ENCODE results near the gene TLK1.
"Not testable (repeated sequence)": the region's sequence is repeated elsewhere in the genome, so short reads cannot be mapped to it uniquely, and the experiment has no call there.

The TLK1 gene

GRCh38 chr2:171146071-171146470, 14.6 kb downstream of the TLK1 start:
- in situ Hi-C loops (cut with MboI; ENCODE audit: low sequenced_read_pairs): no loop called here

DNA sequence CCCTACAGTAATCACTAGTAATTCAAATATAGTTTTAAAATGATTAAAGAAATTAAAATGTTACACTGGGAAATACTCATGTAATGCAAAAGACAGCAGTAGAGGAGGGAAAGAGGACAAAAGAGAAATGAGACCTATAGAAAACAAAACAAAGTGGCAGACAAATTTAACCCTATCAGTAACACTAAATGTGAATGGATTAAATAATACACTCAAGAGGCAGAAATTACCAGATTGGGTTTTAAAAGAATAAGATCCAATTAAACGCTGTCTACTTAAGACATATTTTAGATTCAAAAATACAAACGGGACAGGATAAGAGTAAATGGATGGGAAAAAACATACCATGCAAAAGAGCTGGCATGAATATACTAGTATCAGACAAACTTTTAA, 17.0 kb downstream of the TLK1 start:
- in situ Hi-C loops (cut with MboI; ENCODE audit: low sequenced_read_pairs): no loop called here

- in situ Hi-C loops (cut with MboI; ENCODE audit: low sequenced_read_pairs): no loop called here
Observed at GRCh38 chr2:171142398-171142797, 18.3 kb downstream of the TLK1 start.

DNA sequence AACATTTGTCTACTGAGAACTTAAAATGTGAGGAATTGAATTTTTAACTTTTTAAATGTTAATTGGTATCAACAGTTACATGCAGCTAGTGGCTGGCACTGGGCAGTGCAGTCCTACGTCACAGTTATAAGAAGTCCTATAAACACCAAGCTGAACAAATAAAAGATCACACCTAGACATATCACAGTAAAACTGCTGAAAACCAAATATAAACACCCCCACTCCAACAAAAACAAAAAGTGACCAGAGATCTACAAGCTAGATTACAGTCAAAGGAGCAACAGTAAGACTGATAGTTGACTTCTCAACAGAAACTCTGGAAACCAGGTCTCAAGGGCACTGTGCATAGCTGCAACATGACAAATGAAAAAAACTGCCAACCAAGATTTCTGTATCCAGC, 19.4 kb downstream of the TLK1 start:
- in situ Hi-C loops (cut with MboI; ENCODE audit: low sequenced_read_pairs): no loop called here

GRCh38 chr2:171139860-171140259, 20.8 kb downstream of the TLK1 start:
- in situ Hi-C loops (cut with MboI; ENCODE audit: low sequenced_read_pairs): no loop called here

- in situ Hi-C loops (cut with MboI; ENCODE audit: low sequenced_read_pairs): no loop called here
Observed at GRCh38 chr2:171136024-171136423, 24.7 kb downstream of the TLK1 start.

DNA sequence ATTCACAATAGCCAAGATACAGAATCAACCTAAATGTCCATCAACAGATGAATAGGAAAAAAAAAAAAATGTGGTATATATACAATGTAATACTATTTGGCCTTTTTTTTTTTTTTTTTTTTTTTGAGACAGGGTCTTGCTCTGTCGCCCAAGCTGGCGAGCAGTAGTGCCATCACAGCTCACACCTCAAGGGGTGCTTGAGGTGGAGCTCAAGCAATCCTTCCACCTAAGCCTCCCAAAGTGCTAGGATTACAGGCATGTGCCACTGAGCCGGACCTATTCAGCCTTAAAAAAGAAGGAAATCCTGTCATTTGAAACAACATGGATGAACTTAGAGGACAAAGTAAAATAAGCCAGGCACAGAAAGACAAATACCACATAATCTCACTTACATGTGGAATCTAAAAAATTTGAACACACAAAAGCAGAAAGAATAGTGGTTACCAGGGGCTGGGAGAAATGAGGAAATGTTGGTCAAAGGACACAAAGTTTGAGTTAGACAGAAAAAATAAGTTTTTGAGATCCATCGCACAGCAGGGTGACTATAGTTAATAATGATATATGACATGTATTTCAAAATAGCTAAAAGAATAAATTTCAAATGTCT, 26.0 kb downstream of the TLK1 start:
- in situ Hi-C loops (cut with MboI; ENCODE audit: low sequenced_read_pairs): no loop called here

DNA sequence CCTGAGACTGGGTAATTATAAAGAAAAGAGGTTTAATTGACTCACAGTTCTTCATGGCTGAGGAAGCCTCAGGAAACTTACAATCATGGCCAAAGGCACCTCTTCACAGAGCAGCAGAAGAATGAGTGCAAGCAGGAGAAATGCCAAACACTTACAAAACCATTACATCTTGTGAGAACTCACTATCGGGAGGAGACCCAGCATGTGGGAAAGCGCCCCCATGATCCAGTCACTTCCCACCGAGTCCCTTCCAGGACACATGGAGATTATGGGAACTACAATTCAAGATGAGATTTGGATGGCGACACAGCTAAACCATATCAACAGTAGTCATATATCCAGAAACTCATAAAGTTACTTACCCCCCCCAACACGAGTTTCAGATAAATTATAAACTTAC, 28.6 kb downstream of the TLK1 start:
- in situ Hi-C loops (cut with MboI; ENCODE audit: low sequenced_read_pairs): no loop called here

DNA sequence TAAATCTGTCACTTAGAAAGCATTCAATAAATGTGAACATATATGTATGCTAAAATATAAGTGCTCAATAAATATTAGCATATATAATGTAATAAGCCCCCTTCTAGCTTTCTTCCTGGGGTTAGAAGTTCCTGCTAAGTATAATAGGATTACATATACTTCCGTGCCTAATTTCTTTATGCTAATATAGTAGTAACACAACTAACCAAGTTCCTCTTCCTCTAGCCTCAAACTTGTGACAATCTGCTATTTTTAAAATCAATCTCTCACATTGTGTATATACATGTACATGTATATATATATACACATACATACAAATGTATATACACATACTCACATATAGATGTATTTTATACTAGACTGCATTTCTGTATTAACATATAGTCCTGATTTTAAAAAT, 32.2 kb downstream of the TLK1 start:
- in situ Hi-C loops (cut with MboI; ENCODE audit: low sequenced_read_pairs): no loop called here

- in situ Hi-C loops (cut with MboI; ENCODE audit: low sequenced_read_pairs): no loop called here
Observed at GRCh38 chr2:171124541-171124940, 36.2 kb downstream of the TLK1 start.

- in situ Hi-C loops (cut with MboI; ENCODE audit: low sequenced_read_pairs): no loop called here
Observed at GRCh38 chr2:171109571-171109970, 51.1 kb downstream of the TLK1 start.

DNA sequence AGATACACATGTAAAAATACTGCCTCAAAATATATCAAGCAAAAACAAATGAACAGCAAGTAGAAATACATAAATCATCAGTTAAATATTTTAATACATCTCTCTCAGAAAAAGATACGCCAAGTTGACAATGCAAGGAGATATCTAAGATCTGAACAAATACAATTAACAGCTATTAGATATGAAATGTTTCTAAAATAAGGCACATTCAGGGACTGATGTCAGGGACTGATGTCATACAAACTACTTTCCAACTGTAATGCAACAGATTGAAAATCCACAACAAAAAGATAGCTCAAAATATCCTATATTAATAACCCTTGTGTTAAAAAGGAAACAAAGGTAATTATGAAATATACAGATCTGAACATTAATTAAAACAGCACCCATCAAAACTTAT, 51.7 kb downstream of the TLK1 start:
- in situ Hi-C loops (cut with MboI; ENCODE audit: low sequenced_read_pairs): no loop called here

- in situ Hi-C loops (cut with MboI; ENCODE audit: low sequenced_read_pairs): no loop called here
Observed at GRCh38 chr2:171107803-171108202, 52.9 kb downstream of the TLK1 start.

- in situ Hi-C loops (cut with MboI; ENCODE audit: low sequenced_read_pairs): no loop called here
Observed at GRCh38 chr2:171104379-171104778, 56.3 kb downstream of the TLK1 start.

- in situ Hi-C loops (cut with MboI; ENCODE audit: low sequenced_read_pairs): no loop called here
Observed at GRCh38 chr2:171102802-171103201, 57.9 kb downstream of the TLK1 start.

- in situ Hi-C loops (cut with MboI; ENCODE audit: low sequenced_read_pairs): no loop called here
Observed at GRCh38 chr2:171100370-171100769, 60.3 kb downstream of the TLK1 start.

DNA sequence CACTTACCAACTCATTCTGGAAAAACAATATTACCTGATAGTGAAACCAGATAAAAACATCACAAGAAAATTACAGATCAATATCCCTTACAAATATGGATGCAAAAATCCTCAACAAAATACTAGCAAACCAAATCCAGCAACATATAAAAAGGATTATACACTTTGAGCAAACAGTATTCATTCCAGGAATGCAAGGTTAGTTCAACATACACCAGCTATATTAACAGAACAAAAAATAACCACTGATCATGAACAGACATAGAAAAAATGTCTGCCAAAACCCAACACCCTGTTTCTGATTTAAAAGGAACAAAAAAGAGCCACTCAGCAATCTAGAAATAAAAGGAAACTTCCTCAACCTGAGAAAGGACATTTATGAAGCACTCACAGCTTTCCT, 62.1 kb downstream of the TLK1 start:
- in situ Hi-C loops (cut with MboI; ENCODE audit: low sequenced_read_pairs): no loop called here

DNA sequence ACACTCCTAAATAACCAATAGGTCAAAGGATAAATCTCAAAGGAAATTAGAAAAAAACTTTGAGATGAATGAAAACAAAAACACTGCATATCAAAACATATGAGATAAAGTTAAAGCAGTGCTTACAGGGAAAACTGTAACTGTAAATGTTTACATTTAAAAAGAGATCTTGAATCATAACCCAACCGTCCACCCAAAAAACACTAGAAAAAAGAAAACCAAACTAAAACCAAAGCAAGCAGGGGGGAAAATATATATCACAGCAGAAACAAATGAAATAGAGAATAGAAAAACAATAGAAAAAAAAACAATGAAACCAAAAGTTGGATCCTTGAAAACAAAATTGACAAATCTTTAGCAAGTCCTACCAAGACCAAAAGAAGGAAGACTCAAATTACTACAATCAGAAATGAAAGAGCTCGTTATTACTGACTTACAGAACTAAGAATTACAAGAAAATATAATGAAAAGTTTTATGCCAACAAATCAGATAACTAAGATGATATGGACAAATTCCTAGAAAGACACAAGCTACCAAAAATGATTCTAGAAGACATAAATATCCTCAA, 65.6 kb downstream of the TLK1 start:
- in situ Hi-C loops (cut with MboI; ENCODE audit: low sequenced_read_pairs): no loop called here

DNA sequence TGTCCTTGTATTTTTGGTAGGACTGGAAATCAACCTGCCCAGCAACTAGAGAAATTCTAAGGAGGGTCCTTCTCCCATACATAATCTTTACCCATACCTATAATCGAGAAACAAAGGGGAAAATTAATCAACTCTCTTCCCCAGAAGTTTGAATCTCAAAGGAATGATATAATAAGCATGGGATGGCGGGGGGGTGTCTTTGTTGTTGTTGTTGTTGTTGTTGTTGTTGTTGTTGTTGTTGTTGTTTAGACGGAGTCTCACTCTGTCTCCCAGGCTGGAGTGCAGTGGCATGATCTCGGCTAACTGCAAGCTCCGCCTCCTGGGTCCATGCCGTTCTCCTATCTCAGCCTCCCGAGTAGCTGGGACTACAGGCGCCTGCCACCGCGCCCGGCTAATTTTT, 69.2 kb downstream of the TLK1 start:
- in situ Hi-C loops (cut with MboI; ENCODE audit: low sequenced_read_pairs): not testable (repeated sequence)

DNA sequence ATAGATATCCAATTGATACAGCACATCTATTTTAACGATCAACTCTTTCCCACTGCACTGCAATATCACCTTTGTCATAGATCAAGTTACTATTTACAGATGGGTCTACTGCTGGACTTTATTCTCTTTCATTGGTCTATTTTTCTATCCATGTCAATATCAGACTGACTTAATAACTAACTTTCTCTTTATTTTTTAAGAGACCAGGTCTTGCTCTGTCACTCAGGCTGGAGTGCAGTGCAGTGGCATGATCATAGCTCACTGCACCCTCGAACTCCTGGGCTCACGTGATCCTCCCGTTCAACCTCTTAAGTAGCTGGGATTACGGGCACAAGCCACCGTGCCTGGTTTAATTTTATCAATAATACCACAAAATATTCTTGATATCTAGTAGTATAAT, 71.2 kb downstream of the TLK1 start:
- in situ Hi-C loops (cut with MboI; ENCODE audit: low sequenced_read_pairs): no loop called here

- in situ Hi-C loops (cut with MboI; ENCODE audit: low sequenced_read_pairs): no loop called here
Observed at GRCh38 chr2:171088057-171088834, 72.4 kb downstream of the TLK1 start.

GRCh38 chr2:171087547-171087946, 73.1 kb downstream of the TLK1 start:
- in situ Hi-C loops (cut with MboI; ENCODE audit: low sequenced_read_pairs): no loop called here

Data from hTERT RPE-1 (cell line).